Gastrocnemius medialis (tissue), 4 donors: ENCODE measurements around the gene IGLL1.

Experiments
- CTCF ChIP-seq, 5 experiments: fragments of 450-650 bp in 3 of 5; fragments of 200-600 bp in 2 of 5; sonication (generic) in 2 of 5; IDR thresholded peaks in 4 of 5; conservative IDR thresholded peaks in 1 of 5; 1 replicate in 4 of 5; 2 replicates in 1 of 5; pipeline ENCODE4 v1.5.1; 2016 to 2019; ENCODE audit warnings: antibody characterized with exemption in 5 of 5, mild to moderate bottlenecking in 3 of 5, moderate library complexity in 3 of 5
- POLR2A ChIP-seq, 2 donors: fragments of 450-650 bp; IDR thresholded peaks; one replicate each; pipeline ENCODE4 v1.6.1; 2017; ENCODE audit warnings: antibody characterized with exemption in 2 of 2, mild to moderate bottlenecking in 2 of 2, moderate library complexity in 2 of 2

GRCh38 chr22:23562186-23562585, 17.9 kb downstream of the IGLL1 start:
- TF ChIP-seq CTCF (IDR thresholded peaks at IDR 0.05 in 4 of 5, conservative IDR thresholded peaks at IDR 0.05 in 1 of 5) (no peak), POLR2A (IDR thresholded peaks at IDR 0.05) (no peak)
